ENCODE measurements around the gene CCL22.
"Not testable (repeated sequence)": the region's sequence is repeated elsewhere in the genome, so short reads cannot be mapped to it uniquely, and the experiment has no call there.

CCL22 gene

GRCh38 chr16:57358527-57359095, at the start of gene CCL22:
CCL22 (plus strand) TSS chr16:57358783; CDS start chr16:57358817, 34 bp downstream.
- no peak for DNase-seq (ENCODE audit: low spot score)

- DNase-seq (ENCODE audit: low spot score): no peak
Observed at GRCh38 chr16:57310801-57311200, 47.8 kb upstream of the CCL22 start.

- DNase-seq (ENCODE audit: low spot score): no peak
Observed at GRCh38 chr16:57313509-57313908, 45.1 kb upstream of the CCL22 start.

GRCh38 chr16:57314161-57314785, 44.3 kb upstream of the CCL22 start:
- no peak for DNase-seq (ENCODE audit: low spot score)

- DNase-seq (ENCODE audit: low spot score): no peak
Observed at GRCh38 chr16:57315416-57315815, 43.2 kb upstream of the CCL22 start.

GRCh38 chr16:57316390-57317017, 42.1 kb upstream of the CCL22 start:
- DNase-seq (ENCODE audit: low spot score): no peak

- no peak for DNase-seq (ENCODE audit: low spot score)
Observed at GRCh38 chr16:57318240-57318970, 40.2 kb upstream of the CCL22 start.

GRCh38 chr16:57319646-57320045, 38.9 kb upstream of the CCL22 start:
- no peak for DNase-seq (ENCODE audit: low spot score)

GRCh38 chr16:57324749-57325148, 33.8 kb upstream of the CCL22 start:
- DNase-seq (ENCODE audit: low spot score): no peak

GRCh38 chr16:57325458-57325857, 33.1 kb upstream of the CCL22 start:
- DNase-seq (ENCODE audit: low spot score): no peak

- DNase-seq (ENCODE audit: low spot score): no peak
Observed at GRCh38 chr16:57329718-57330327, 28.8 kb upstream of the CCL22 start.

- DNase-seq (ENCODE audit: low spot score): no peak
Observed at GRCh38 chr16:57331355-57331754, 27.2 kb upstream of the CCL22 start.

GRCh38 chr16:57333402-57333801, 25.2 kb upstream of the CCL22 start:
- no peak for DNase-seq (ENCODE audit: low spot score)

- no peak for DNase-seq (ENCODE audit: low spot score)
Observed at GRCh38 chr16:57335366-57335765, 23.2 kb upstream of the CCL22 start.

- no peak for DNase-seq (ENCODE audit: low spot score)
Observed at GRCh38 chr16:57341062-57341440, 17.5 kb upstream of the CCL22 start.

GRCh38 chr16:57341441-57342303, 16.9 kb upstream of the CCL22 start:
- DNase-seq (ENCODE audit: low spot score): no peak

GRCh38 chr16:57342606-57343005, 16.0 kb upstream of the CCL22 start:
- DNase-seq (ENCODE audit: low spot score): not testable (repeated sequence)

- DNase-seq (ENCODE audit: low spot score): no peak
Observed at GRCh38 chr16:57343221-57343620, 15.4 kb upstream of the CCL22 start.

- DNase-seq (ENCODE audit: low spot score): not testable (repeated sequence)
Observed at GRCh38 chr16:57344094-57344493, 14.5 kb upstream of the CCL22 start.

- DNase-seq (ENCODE audit: low spot score): no peak
Observed at GRCh38 chr16:57345021-57345420, 13.6 kb upstream of the CCL22 start.

GRCh38 chr16:57345666-57346204, 12.8 kb upstream of the CCL22 start:
- DNase-seq (ENCODE audit: low spot score): no peak

Measured in HuH-7.5 (cell line).